ENCODE data around the gene PPID. TPM values are rescaled to one million over a fixed set of nuclear protein-coding genes. Genes with fewer than 3 reads are reported as not detected.
"Not testable (repeated sequence)": the region's sequence is repeated elsewhere in the genome, so short reads cannot be mapped to it uniquely, and the experiment has no call there.

Gene PPID
- total RNA-seq, 4 donors from 2014 or later, result 30.1 to 81.8 (median 40.6) TPM

DNA sequence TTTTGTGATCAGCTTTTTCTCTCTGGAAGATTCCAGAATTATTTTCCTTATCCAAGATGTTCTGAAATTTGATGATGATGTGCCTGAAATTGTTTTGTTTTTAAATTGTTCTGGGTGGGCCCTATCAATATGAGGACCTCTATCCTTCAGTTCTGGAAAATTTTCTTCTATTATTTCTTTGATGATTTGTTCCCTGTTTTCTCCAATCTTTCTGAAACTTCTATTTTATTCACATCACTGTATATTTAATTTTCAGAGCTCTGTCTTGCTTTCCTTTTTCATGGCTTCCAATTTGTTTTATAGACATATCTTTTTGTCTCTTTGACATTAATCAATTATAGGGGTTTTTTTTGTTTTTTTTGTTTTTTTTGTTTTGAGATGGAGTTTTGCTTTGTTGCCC, 33.4 kb upstream of the PPID start:
- DNase-seq (no peak), ATAC-seq (no peak)
- no peak overlapping the region for H3K27ac ChIP-seq
- no peaks in the 10 kb centered on the region for H3K27me3 ChIP-seq
- no peak for TF ChIP-seq POLR2A (IDR thresholded peaks at IDR 0.05)
- TF ChIP-seq CTCF (IDR thresholded peaks at IDR 0.05 in 4 of 5, conservative IDR thresholded peaks at IDR 0.05 in 1 of 5), result no peak
- in situ Hi-C loops (cut with MboI; ENCODE audit: low sequenced_read_pairs in 4 of 4), result no loop called here
- H3K9me3 ChIP-seq, result no peaks in the 10 kb centered on the region
- H3K36me3 ChIP-seq, result no peaks in the 10 kb centered on the region
- H3K4me3 ChIP-seq, result no peak overlapping the region
- H3K4me1 ChIP-seq, result no peaks in the 10 kb centered on the region
- intact Hi-C loops (cut with DNase I; ENCODE audit: low total_unique reads), result no loop called here

DNA sequence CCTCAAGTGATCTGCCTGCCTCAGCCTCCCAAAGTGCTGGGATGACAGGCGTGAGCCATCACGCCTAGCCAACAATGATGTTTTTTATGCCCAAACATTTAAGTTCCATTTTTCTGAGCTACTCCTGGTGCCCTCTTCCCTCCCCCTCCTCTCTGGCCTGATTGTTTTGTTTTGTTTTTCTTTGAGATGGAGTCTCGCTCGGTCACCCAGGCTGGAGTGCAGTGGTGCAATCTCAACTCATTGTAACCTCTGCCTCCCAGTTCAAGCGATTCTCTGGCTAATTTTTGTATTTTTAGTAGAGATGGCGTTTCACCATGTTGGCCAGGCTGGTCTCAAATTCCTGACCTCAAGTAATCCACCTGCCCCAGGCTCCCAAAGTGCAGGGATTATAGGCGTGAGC, 32.6 kb upstream of the PPID start:
- H3K9me3 ChIP-seq; H3K36me3 ChIP-seq; in situ Hi-C loops (cut with MboI; ENCODE audit: low sequenced_read_pairs in 4 of 4); H3K4me3 ChIP-seq; H3K27me3 ChIP-seq; H3K4me1 ChIP-seq; DNase-seq; H3K27ac ChIP-seq; intact Hi-C loops (cut with DNase I; ENCODE audit: low total_unique reads); ATAC-seq: not testable (repeated sequence)

GRCh38 chr4:158754385-158755180, 31.4 kb upstream of the PPID start:
- intact Hi-C loops (cut with DNase I; ENCODE audit: low total_unique reads), result no loop called here
- no peak for ATAC-seq
- in situ Hi-C loops (cut with MboI; ENCODE audit: low sequenced_read_pairs in 4 of 4), result no loop called here

GRCh38 chr4:158750379-158750778, 27.2 kb upstream of the PPID start:
- H3K4me3 ChIP-seq, result no peak overlapping the region
- H3K9me3 ChIP-seq, result no peaks in the 10 kb centered on the region
- no peaks in the 10 kb centered on the region for H3K4me1 ChIP-seq
- intact Hi-C loops (cut with DNase I; ENCODE audit: low total_unique reads) (no loop called here), in situ Hi-C loops (cut with MboI; ENCODE audit: low sequenced_read_pairs in 4 of 4) (no loop called here)
- no peak overlapping the region for H3K27ac ChIP-seq
- ATAC-seq (no peak), DNase-seq (no peak)
- H3K36me3 ChIP-seq, result no peaks in the 10 kb centered on the region
- no peak for TF ChIP-seq CTCF (IDR thresholded peaks at IDR 0.05 in 4 of 5, conservative IDR thresholded peaks at IDR 0.05 in 1 of 5)
- no peak for TF ChIP-seq POLR2A (IDR thresholded peaks at IDR 0.05)
- H3K27me3 ChIP-seq, result no peaks in the 10 kb centered on the region

More at GRCh38 chr4:158754385-158755180, 31.4 kb upstream of the PPID start:
- Histone ChIP-seq H3K27ac (no peak overlapping the region), H3K9me3 (no peaks in the 10 kb centered on the region), H3K4me3 (no peak overlapping the region), H3K36me3 (no peaks in the 10 kb centered on the region), H3K27me3 (no peaks in the 10 kb centered on the region), H3K4me1 (no peaks in the 10 kb centered on the region)
- no peak for TF ChIP-seq POLR2A (IDR thresholded peaks at IDR 0.05)
- DNase-seq, result no peak

- H3K27ac ChIP-seq; H3K4me3 ChIP-seq; H3K27me3 ChIP-seq; H3K36me3 ChIP-seq; H3K4me1 ChIP-seq; DNase-seq; intact Hi-C loops (cut with DNase I; ENCODE audit: low total_unique reads); H3K9me3 ChIP-seq; ATAC-seq: not testable (repeated sequence)
- in situ Hi-C loops (cut with MboI; ENCODE audit: low sequenced_read_pairs in 4 of 4), result loop anchor here in 3 of 4 donors (25.0 kb wide), 1 partner anchor 691 kb away; no protein-coding TSS in a partner anchor
Measured at GRCh38 chr4:158746537-158746936, 23.3 kb upstream of the PPID start.

GRCh38 chr4:158741326-158742021, 18.3 kb upstream of the PPID start:
- H3K4me3 ChIP-seq, result no peak overlapping the region
- in situ Hi-C loops (cut with MboI; ENCODE audit: low sequenced_read_pairs in 4 of 4), result loop anchor here in 3 of 4 donors (25.0 kb wide), 1 partner anchor 696 kb away; no protein-coding TSS in a partner anchor
- peaks cover 0 to 5% (median 0%) of the 10 kb centered on the region in 3 donors for H3K9me3 ChIP-seq
- intact Hi-C loops (cut with DNase I; ENCODE audit: low total_unique reads), result no loop called here
- no peaks in the 10 kb centered on the region for H3K36me3 ChIP-seq
- no peak overlapping the region for H3K27ac ChIP-seq
- no peak for ATAC-seq
- DNase-seq, result no peak
- TF ChIP-seq POLR2A (IDR thresholded peaks at IDR 0.05) (no peak), CTCF (IDR thresholded peaks at IDR 0.05 in 4 of 5, conservative IDR thresholded peaks at IDR 0.05 in 1 of 5) (no peak)
- no peaks in the 10 kb centered on the region for H3K27me3 ChIP-seq
- H3K4me1 ChIP-seq, result no peaks in the 10 kb centered on the region
